HAP-1 (cell line): ENCODE measurements around the gene MYOC.
"Not testable (repeated sequence)": the region's sequence is repeated elsewhere in the genome, so short reads cannot be mapped to it uniquely, and the experiment has no call there.

Source experiments
- DNase-seq, 2 experiments: peaks; one replicate each; pipeline ENCODE4 v3.0.0-alpha.2; 2016 to 2020; ENCODE audit warnings: low spot score in 2 of 2
- H3K27me3 ChIP-seq: fragments of 250-450 bp; sonication (Bioruptor Pico); 2 replicates; pipeline ENCODE4 v1.5.1; 2020; ENCODE audit warnings: low read depth, mild to moderate bottlenecking, moderate library complexity
- H3K36me3 ChIP-seq: fragments of 250-450 bp; sonication (Bioruptor Pico); replicated peaks from 2 replicates; pipeline ENCODE4 v1.5.1; 2020; ENCODE audit warnings: mild to moderate bottlenecking
- H3K4me1 ChIP-seq: fragments of 250-450 bp; sonication (Bioruptor Pico); 2 replicates; pipeline ENCODE4 v1.5.1; 2020; ENCODE audit warnings: mild to moderate bottlenecking
- H3K4me3 ChIP-seq: fragments of 250-450 bp; sonication (Bioruptor Pico); 2 replicates; pipeline ENCODE4 v1.5.1; 2020; ENCODE audit warnings: mild to moderate bottlenecking, moderate library complexity
- H3K9me3 ChIP-seq: fragments of 250-450 bp; sonication (Bioruptor Pico); 2 replicates; pipeline ENCODE4 v1.5.1; 2020; ENCODE audit warnings: mild to moderate bottlenecking, moderate library complexity
- in situ Hi-C: fragments of 300-500 bp; cut with MboI; formaldehyde crosslinking; loops from 3 replicates; pipeline ENCODE4 v1.14.3; 2020; ENCODE audit warnings: low sequenced_read_pairs, inconsistent platforms, mixed read lengths

Gene MYOC

GRCh38 chr1:171663036-171663853, 10.8 kb upstream of the MYOC start:
- Histone ChIP-seq H3K36me3 (no peaks in the 10 kb centered on the region), H3K4me1 (no peaks in the 10 kb centered on the region), H3K9me3 (no peaks in the 10 kb centered on the region), H3K4me3 (no peak overlapping the region), H3K27me3 (peaks cover 17% of the 10 kb centered on the region)
- in situ Hi-C loops, result no loop called here
- DNase-seq, result no peak

- H3K4me1 ChIP-seq, result no peaks in the 10 kb centered on the region
- H3K4me3 ChIP-seq, result no peak overlapping the region
- in situ Hi-C loops, result no loop called here
- peaks cover 10% of the 10 kb centered on the region for H3K27me3 ChIP-seq
- DNase-seq, result no peak
- no peaks in the 10 kb centered on the region for H3K36me3 ChIP-seq
- H3K9me3 ChIP-seq, result no peaks in the 10 kb centered on the region
Measured at GRCh38 chr1:171661076-171661650, 8.7 kb upstream of the MYOC start.

GRCh38 chr1:171656206-171656605, 3.7 kb upstream of the MYOC start:
- H3K4me3 ChIP-seq, H3K4me1 ChIP-seq, in situ Hi-C loops, H3K27me3 ChIP-seq, H3K9me3 ChIP-seq, DNase-seq, H3K36me3 ChIP-seq: not testable (repeated sequence)

GRCh38 chr1:171655746-171656116, 3.2 kb upstream of the MYOC start:
- no peak overlapping the region for H3K4me3 ChIP-seq
- in situ Hi-C loops, result no loop called here

GRCh38 chr1:171654942-171655745, 2.7 kb upstream of the MYOC start:
- no peaks in the 10 kb centered on the region for H3K9me3 ChIP-seq
- in situ Hi-C loops, result no loop called here
- H3K27me3 ChIP-seq, result no peaks in the 10 kb centered on the region
- H3K36me3 ChIP-seq, result no peaks in the 10 kb centered on the region
- H3K4me3 ChIP-seq, result no peak overlapping the region
- H3K4me1 ChIP-seq, result no peaks in the 10 kb centered on the region
- peak; percentile 16 to 89 for DNase-seq

More at GRCh38 chr1:171655746-171656116, 3.2 kb upstream of the MYOC start:
- Histone ChIP-seq H3K27me3 (no peaks in the 10 kb centered on the region), H3K4me1 (no peaks in the 10 kb centered on the region), H3K9me3 (no peaks in the 10 kb centered on the region), H3K36me3 (no peaks in the 10 kb centered on the region)
- DNase-seq, result no peak

- Histone ChIP-seq H3K27me3 (no peaks in the 10 kb centered on the region), H3K4me1 (no peaks in the 10 kb centered on the region), H3K4me3 (no peak overlapping the region), H3K36me3 (no peaks in the 10 kb centered on the region), H3K9me3 (no peaks in the 10 kb centered on the region)
- in situ Hi-C loops, result no loop called here
- no peak for DNase-seq
Measured at GRCh38 chr1:171654201-171654941, 1.9 kb upstream of the MYOC start.

GRCh38 chr1:171653796-171654195, 1.3 kb upstream of the MYOC start:
- H3K27me3 ChIP-seq, result no peaks in the 10 kb centered on the region
- no peak overlapping the region for H3K4me3 ChIP-seq
- H3K9me3 ChIP-seq, result no peaks in the 10 kb centered on the region
- in situ Hi-C loops, result no loop called here
- no peaks in the 10 kb centered on the region for H3K4me1 ChIP-seq
- DNase-seq, result no peak
- H3K36me3 ChIP-seq, result no peaks in the 10 kb centered on the region

- no peaks in the 10 kb centered on the region for H3K9me3 ChIP-seq
- in situ Hi-C loops, result loop anchor here (10.0 kb wide), 1 partner anchor 339 kb away; no protein-coding TSS in a partner anchor
- H3K36me3 ChIP-seq, result no peaks in the 10 kb centered on the region
- H3K27me3 ChIP-seq, result no peaks in the 10 kb centered on the region
- H3K4me3 ChIP-seq, result no peak overlapping the region
- DNase-seq, result no peak
- H3K4me1 ChIP-seq, result 0 out of 2 replicates have a peak, but pooled peaks cover 2% of the 10 kb centered on the region
Measured at GRCh38 chr1:171646249-171646560, 6.3 kb downstream of the MYOC start.

- 0 out of 2 replicates have a peak, but pooled peaks cover 2% of the 10 kb centered on the region for H3K4me1 ChIP-seq
- no peaks in the 10 kb centered on the region for H3K36me3 ChIP-seq
- DNase-seq, result no peak
- in situ Hi-C loops, result loop anchor here (10.0 kb wide), 1 partner anchor 339 kb away; no protein-coding TSS in a partner anchor
- H3K4me3 ChIP-seq, result no peak overlapping the region
- H3K9me3 ChIP-seq, result no peaks in the 10 kb centered on the region
- no peaks in the 10 kb centered on the region for H3K27me3 ChIP-seq
Measured at GRCh38 chr1:171645553-171646248, 6.8 kb downstream of the MYOC start.

- peak; percentile 86 to 89 for DNase-seq
- Histone ChIP-seq H3K27me3 (no peaks in the 10 kb centered on the region), H3K36me3 (no peaks in the 10 kb centered on the region), H3K4me3 (no peak overlapping the region), H3K4me1 (0 out of 2 replicates have a peak, but pooled peaks cover 2% of the 10 kb centered on the region), H3K9me3 (no peaks in the 10 kb centered on the region)
- in situ Hi-C loops, result loop anchor here (10.0 kb wide), 1 partner anchor 340 kb away; no protein-coding TSS in a partner anchor
Measured at GRCh38 chr1:171644805-171645483, 7.5 kb downstream of the MYOC start.

GRCh38 chr1:171643156-171643555, 9.3 kb downstream of the MYOC start:
- Histone ChIP-seq H3K4me3 (no peak overlapping the region), H3K36me3 (no peaks in the 10 kb centered on the region), H3K4me1 (0 out of 2 replicates have a peak, but pooled peaks cover 2% of the 10 kb centered on the region)

GRCh38 chr1:171642197-171642596, 10.3 kb downstream of the MYOC start:
- Histone ChIP-seq H3K4me3 (no peak overlapping the region), H3K27me3 (no peaks in the 10 kb centered on the region), H3K36me3 (no peaks in the 10 kb centered on the region), H3K9me3 (no peaks in the 10 kb centered on the region), H3K4me1 (0 out of 2 replicates have a peak, but pooled peaks cover 2% of the 10 kb centered on the region)
- in situ Hi-C loops, result loop anchor here (10.0 kb wide), 1 partner anchor 343 kb away; no protein-coding TSS in a partner anchor
- DNase-seq, result no peak

More at GRCh38 chr1:171643156-171643555, 9.3 kb downstream of the MYOC start:
- Histone ChIP-seq H3K9me3 (no peaks in the 10 kb centered on the region), H3K27me3 (no peaks in the 10 kb centered on the region)
- in situ Hi-C loops, result loop anchor here (10.0 kb wide), 1 partner anchor 342 kb away; no protein-coding TSS in a partner anchor
- no peak for DNase-seq
